Loucy (cell line): Measurements from ENCODE around the gene TMED4.
"Not testable (repeated sequence)": the region's sequence is repeated elsewhere in the genome, so short reads cannot be mapped to it uniquely, and the experiment has no call there.

Experiments used
- H2AFZ ChIP-seq: fragments of 200-600 bp; sonication (generic); 2 replicates; pipeline ENCODE4 v1.6.0; 2016; ENCODE audit warnings: antibody characterized with exemption, mild to moderate bottlenecking, low read length, moderate library complexity
- H3F3A ChIP-seq: fragments of 200-600 bp; 2 replicates; pipeline ENCODE4 v1.6.0; 2016; ENCODE audit warnings: antibody characterized with exemption, low read depth, mild to moderate bottlenecking
- H3K27me3 ChIP-seq: fragments of 200-600 bp; sonication (generic); 2 replicates; pipeline ENCODE4 v1.6.1; 2014; ENCODE audit warnings: low read length, mild to moderate bottlenecking; ENCODE audit not compliant: insufficient read depth, poor library complexity, severe bottlenecking
- H3K36me3 ChIP-seq: fragments of 200-600 bp; sonication (generic); 2 replicates; pipeline ENCODE4 v1.6.1; 2016; ENCODE audit warnings: low read length; ENCODE audit not compliant: insufficient read depth
- H3K4me1 ChIP-seq: fragments of 200-600 bp; sonication (generic); 2 replicates; pipeline ENCODE4 v1.5.1; 2014; ENCODE audit warnings: low read length, mild to moderate bottlenecking; ENCODE audit not compliant: insufficient read depth, poor library complexity, severe bottlenecking
- H3K4me2 ChIP-seq: fragments of 200-600 bp; sonication (generic); 2 replicates; pipeline ENCODE4 v1.6.0; 2014; ENCODE audit warnings: antibody characterized with exemption, low read length, low read depth, mild to moderate bottlenecking; ENCODE audit not compliant: poor library complexity, severe bottlenecking
- H3K4me3 ChIP-seq: fragments of 200-600 bp; sonication (generic); 2 replicates; pipeline ENCODE4 v1.5.1; 2014; ENCODE audit warnings: low read length, mild to moderate bottlenecking, mixed read lengths; ENCODE audit not compliant: poor library complexity, severe bottlenecking
- H3K79me2 ChIP-seq: fragments of 200-600 bp; sonication (generic); 2 replicates; pipeline ENCODE4 v1.6.1; 2014; ENCODE audit warnings: low read length; ENCODE audit not compliant: insufficient read depth
- H3K9ac ChIP-seq: fragments of 200-600 bp; sonication (generic); 2 replicates; pipeline ENCODE4 v1.6.0; 2014; ENCODE audit warnings: mild to moderate bottlenecking, low read depth, low read length, moderate library complexity; ENCODE audit not compliant: poor library complexity, severe bottlenecking
- H3K9me2 ChIP-seq: fragments of 200-600 bp; sonication (generic); replicated peaks from 2 replicates; pipeline ENCODE4 v1.6.1; 2016; ENCODE audit warnings: low read depth, low read length, mixed read lengths
- H3K9me3 ChIP-seq: fragments of 200-600 bp; sonication (generic); 2 replicates; pipeline ENCODE4 v1.6.1; 2014; ENCODE audit warnings: mild to moderate bottlenecking, antibody characterized with exemption, low read length, low read depth; ENCODE audit not compliant: insufficient read depth
- H4K20me1 ChIP-seq: fragments of 200-600 bp; sonication (generic); 2 replicates; pipeline ENCODE4 v1.6.0; 2014; ENCODE audit warnings: antibody characterized with exemption, low read length, mild to moderate bottlenecking; ENCODE audit not compliant: insufficient read depth, poor library complexity, severe bottlenecking
- EZH2phosphoT487 ChIP-seq: fragments of 200-600 bp; IDR thresholded peaks from 2 replicates; pipeline ENCODE4 v1.6.1; 2018; ENCODE audit warnings: antibody characterized with exemption, mild to moderate bottlenecking, moderate library complexity, borderline replicate concordance
- TF ChIP-seq, protein P1 (sequence below): fragments of 200-600 bp; sonication (generic); conservative IDR thresholded peaks from 2 replicates; pipeline ENCODE4 v1.5.1; 2014; ENCODE audit warnings: mild to moderate bottlenecking, antibody characterized with exemption, low read length

TMED4 gene

DNA sequence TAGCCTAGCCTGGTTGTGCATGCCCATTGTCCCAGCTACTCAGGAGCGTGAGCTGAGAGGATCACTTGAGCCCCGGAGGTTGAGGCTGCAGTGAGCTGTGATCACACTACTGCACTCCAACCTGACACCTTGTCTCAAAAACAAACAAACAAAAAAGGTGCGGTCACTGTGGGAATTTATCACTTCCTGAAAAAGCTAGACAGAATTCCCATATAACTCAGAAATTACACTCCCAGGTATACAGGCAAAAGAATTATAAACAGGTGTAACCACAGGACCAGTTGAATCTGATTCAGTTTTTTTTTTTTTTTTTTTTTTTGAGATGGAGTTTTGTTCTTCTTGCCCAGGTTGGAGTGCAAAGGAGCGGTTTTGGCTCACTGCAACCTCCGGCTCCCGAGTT is 21.2 kb upstream of the TMED4 start:
- Histone ChIP-seq H3K9me3 (no peaks in the 10 kb centered on the region), H4K20me1 (peaks cover 5% of the 10 kb centered on the region), H3K27me3 (no peaks in the 10 kb centered on the region), H3K4me1 (peaks cover 10% of the 10 kb centered on the region), H3K36me3 (no peaks in the 10 kb centered on the region), H3K4me2 (no peak overlapping the region), H3K9ac (no peak overlapping the region), H3K79me2 (peaks cover 14% of the 10 kb centered on the region), H2AFZ (no peak overlapping the region), H3K9me2 (no peaks in the 10 kb centered on the region), H3F3A (no peaks in the 10 kb centered on the region), H3K4me3 (no peak overlapping the region)
- no peak for TF ChIP-seq EZH2phosphoT487
- TF ChIP-seq, protein P1, sequence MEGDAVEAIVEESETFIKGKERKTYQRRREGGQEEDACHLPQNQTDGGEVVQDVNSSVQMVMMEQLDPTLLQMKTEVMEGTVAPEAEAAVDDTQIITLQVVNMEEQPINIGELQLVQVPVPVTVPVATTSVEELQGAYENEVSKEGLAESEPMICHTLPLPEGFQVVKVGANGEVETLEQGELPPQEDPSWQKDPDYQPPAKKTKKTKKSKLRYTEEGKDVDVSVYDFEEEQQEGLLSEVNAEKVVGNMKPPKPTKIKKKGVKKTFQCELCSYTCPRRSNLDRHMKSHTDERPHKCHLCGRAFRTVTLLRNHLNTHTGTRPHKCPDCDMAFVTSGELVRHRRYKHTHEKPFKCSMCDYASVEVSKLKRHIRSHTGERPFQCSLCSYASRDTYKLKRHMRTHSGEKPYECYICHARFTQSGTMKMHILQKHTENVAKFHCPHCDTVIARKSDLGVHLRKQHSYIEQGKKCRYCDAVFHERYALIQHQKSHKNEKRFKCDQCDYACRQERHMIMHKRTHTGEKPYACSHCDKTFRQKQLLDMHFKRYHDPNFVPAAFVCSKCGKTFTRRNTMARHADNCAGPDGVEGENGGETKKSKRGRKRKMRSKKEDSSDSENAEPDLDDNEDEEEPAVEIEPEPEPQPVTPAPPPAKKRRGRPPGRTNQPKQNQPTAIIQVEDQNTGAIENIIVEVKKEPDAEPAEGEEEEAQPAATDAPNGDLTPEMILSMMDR, result no peak

DNA sequence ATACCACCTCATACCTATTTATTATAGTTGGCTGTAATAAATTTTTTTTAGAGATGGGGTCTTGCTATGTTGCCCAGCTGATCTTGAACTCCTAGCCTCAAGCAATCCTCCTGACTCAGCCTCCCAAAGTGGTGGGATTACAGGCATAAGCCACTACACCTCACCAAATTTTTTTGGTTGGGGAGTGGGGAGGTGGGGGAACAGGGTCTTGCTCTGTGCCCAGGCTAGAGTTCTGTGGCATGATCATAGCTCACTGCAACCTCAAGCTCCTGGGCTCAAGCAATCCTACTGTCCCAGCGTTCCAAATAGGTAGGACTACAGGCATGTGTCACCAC is 20.5 kb upstream of the TMED4 start:
- no peak overlapping the region for H2AFZ ChIP-seq
- H3K9ac ChIP-seq, result no peak overlapping the region
- peaks cover 5% of the 10 kb centered on the region for H4K20me1 ChIP-seq
- no peak overlapping the region for H3K4me3 ChIP-seq
- no peaks in the 10 kb centered on the region for H3K9me3 ChIP-seq
- H3F3A ChIP-seq, result no peaks in the 10 kb centered on the region
- TF ChIP-seq, protein P1, result no peak
- TF ChIP-seq EZH2phosphoT487, result no peak
- H3K9me2 ChIP-seq, result no peaks in the 10 kb centered on the region
- no peaks in the 10 kb centered on the region for H3K36me3 ChIP-seq
- H3K27me3 ChIP-seq, result no peaks in the 10 kb centered on the region
- H3K4me1 ChIP-seq, result peaks cover 10% of the 10 kb centered on the region
- H3K4me2 ChIP-seq, result no peak overlapping the region
- H3K79me2 ChIP-seq, result peaks cover 7% of the 10 kb centered on the region

DNA sequence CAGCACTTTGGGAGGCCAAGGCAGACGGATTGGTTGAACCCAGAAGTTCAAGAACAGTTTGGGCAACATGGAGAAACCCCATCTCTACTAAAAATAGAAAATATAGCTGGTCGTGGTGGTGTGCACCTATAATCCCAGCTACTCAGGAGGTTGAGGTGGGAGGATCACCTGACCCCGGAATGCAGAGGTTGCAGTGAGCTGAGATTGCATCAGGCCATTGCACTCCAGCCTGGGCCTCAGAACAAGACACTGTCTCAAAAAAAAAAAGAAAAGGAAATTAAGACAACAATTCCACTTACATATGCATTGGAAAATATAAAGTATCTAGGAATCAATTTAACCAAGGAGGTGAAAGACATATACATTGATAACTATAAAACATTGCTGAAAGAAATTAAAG is 17.2 kb upstream of the TMED4 start:
- no peaks in the 10 kb centered on the region for H3F3A ChIP-seq
- H3K36me3 ChIP-seq, result no peaks in the 10 kb centered on the region
- H3K4me1 ChIP-seq, result no peaks in the 10 kb centered on the region
- H3K4me3 ChIP-seq, result no peak overlapping the region
- no peaks in the 10 kb centered on the region for H3K27me3 ChIP-seq
- H4K20me1 ChIP-seq, result no peaks in the 10 kb centered on the region
- no peaks in the 10 kb centered on the region for H3K9me3 ChIP-seq
- H3K79me2 ChIP-seq, result no peaks in the 10 kb centered on the region
- TF ChIP-seq, protein P1, result no peak
- TF ChIP-seq EZH2phosphoT487, result no peak
- H3K9me2 ChIP-seq, result no peaks in the 10 kb centered on the region
- no peak overlapping the region for H3K4me2 ChIP-seq
- H3K9ac ChIP-seq, result no peak overlapping the region
- no peak overlapping the region for H2AFZ ChIP-seq

DNA sequence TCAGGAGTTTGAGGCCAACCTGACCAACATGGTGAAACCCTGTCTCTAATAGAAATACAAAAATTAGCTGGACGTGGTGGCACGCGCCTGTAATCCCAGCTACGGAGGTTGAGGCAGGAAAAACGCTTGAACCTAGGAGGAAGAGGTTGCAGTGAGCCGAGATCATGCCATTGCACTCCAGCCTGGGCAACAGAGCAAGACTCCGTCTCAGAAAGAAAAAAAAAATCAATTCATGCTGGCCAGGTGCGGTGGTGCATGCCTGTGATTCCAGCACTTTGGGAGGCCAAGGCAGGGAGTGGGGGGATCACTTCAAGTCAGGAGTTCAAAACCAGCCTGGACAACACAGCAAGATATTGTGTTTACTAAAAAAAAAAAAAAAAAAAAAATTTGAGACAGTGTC is 15.2 kb upstream of the TMED4 start:
- H3K9me3 ChIP-seq, H3K4me3 ChIP-seq, H3K4me1 ChIP-seq, H3K9me2 ChIP-seq, H3K9ac ChIP-seq, H3F3A ChIP-seq, H4K20me1 ChIP-seq, H3K27me3 ChIP-seq, H3K36me3 ChIP-seq, H3K79me2 ChIP-seq, H2AFZ ChIP-seq, H3K4me2 ChIP-seq: not testable (repeated sequence)
